Keratinocyte (primary cell): ENCODE measurements around the gene GNG10. TPM values are rescaled to one million over a fixed set of nuclear protein-coding genes. Genes with fewer than 3 reads are reported as not detected.

ENCODE experiments used
- DNase-seq: peaks from one replicate; pipeline ENCODE4 v3.0.0-alpha.2; 2011; ENCODE audit warnings: low read depth, missing footprints, low spot score
- FAIRE-seq: peaks from 2 replicates; lab custom pipeline; 2011; peaks lifted over from hg19 to GRCh38; lab: Jason Lieb, UNC
- H2AFZ ChIP-seq: 2 replicates; pipeline ENCODE4 v1.6.0; 2012; ENCODE audit warnings: low read length, control low read depth, inconsistent platforms; ENCODE audit not compliant: control insufficient read depth
- H3K27ac ChIP-seq: 2 replicates; pipeline ENCODE4 v1.5.1; 2011; ENCODE audit warnings: low read length; ENCODE audit not compliant: control insufficient read depth, insufficient read depth
- H3K27me3 ChIP-seq: 3 replicates; pipeline ENCODE4 v1.6.0; 2011; ENCODE audit warnings: low read length; ENCODE audit not compliant: control insufficient read depth, insufficient read depth; ENCODE audit errors: extremely low read depth
- H3K36me3 ChIP-seq, 2 experiments: 2 replicates in 1 of 2; 3 replicates in 1 of 2; pipeline ENCODE4 v1.5.1; 2011; ENCODE audit warnings: low read length in 2 of 2, mild to moderate bottlenecking in 1 of 2; ENCODE audit not compliant: control insufficient read depth in 2 of 2, insufficient read depth in 2 of 2; ENCODE audit errors: extremely low read depth in 1 of 2
- H3K4me1 ChIP-seq: 3 replicates; pipeline ENCODE4 v1.5.1; 2011; ENCODE audit warnings: low read length; ENCODE audit not compliant: control insufficient read depth, insufficient read depth; ENCODE audit errors: extremely low read depth
- H3K4me2 ChIP-seq: 3 replicates; pipeline ENCODE4 v1.6.0; 2011; ENCODE audit warnings: low read depth, low read length; ENCODE audit not compliant: control insufficient read depth, insufficient read depth; ENCODE audit errors: extremely low read depth
- H3K4me3 ChIP-seq, 3 experiments: fragments of 200-600 bp in 1 of 3; sonication (generic) in 1 of 3; 2 replicates in 2 of 3; 3 replicates in 1 of 3; pipeline ENCODE4 v1.5.1; 2011 to 2016; ENCODE audit warnings: low read length in 3 of 3, mild to moderate bottlenecking in 3 of 3, control low read depth in 2 of 3, inconsistent platforms in 1 of 3, low read depth in 1 of 3, mixed read lengths in 1 of 3, mixed run types in 1 of 3, moderate library complexity in 1 of 3; ENCODE audit not compliant: control insufficient read depth in 2 of 3, insufficient read depth in 2 of 3; ENCODE audit errors: extremely low read depth in 1 of 3
- H3K79me2 ChIP-seq: 2 replicates; pipeline ENCODE4 v1.6.0; 2012; ENCODE audit warnings: low read length; ENCODE audit not compliant: control insufficient read depth, insufficient read depth
- H3K9ac ChIP-seq: 3 replicates; pipeline ENCODE4 v1.6.0; 2011; ENCODE audit warnings: low read length; ENCODE audit not compliant: control insufficient read depth, insufficient read depth; ENCODE audit errors: extremely low read depth
- H3K9me1 ChIP-seq: 3 replicates; pipeline ENCODE4 v1.6.0; 2011; ENCODE audit warnings: low read length; ENCODE audit not compliant: control insufficient read depth, insufficient read depth; ENCODE audit errors: extremely low read depth
- H3K9me3 ChIP-seq: 2 replicates; pipeline ENCODE4 v1.5.1; 2012; ENCODE audit warnings: low read depth, low read length; ENCODE audit not compliant: control insufficient read depth
- H4K20me1 ChIP-seq: 3 replicates; pipeline ENCODE4 v1.6.0; 2011; ENCODE audit warnings: low read length; ENCODE audit not compliant: control insufficient read depth, insufficient read depth; ENCODE audit errors: extremely low read depth
- CTCF ChIP-seq, 3 experiments: IDR thresholded peaks in 1 of 3; conservative IDR thresholded peaks in 1 of 3; optimal IDR thresholded peaks in 1 of 3; 2 replicates in 2 of 3; 3 replicates in 1 of 3; pipeline versions ENCODE3 to v1.5.1; 2011; ENCODE audit warnings: low read length in 3 of 3, mild to moderate bottlenecking in 3 of 3, moderate library complexity in 2 of 3, control low read depth in 1 of 3, inconsistent platforms in 1 of 3; ENCODE audit not compliant: insufficient read depth in 2 of 3; ENCODE audit errors: extremely low read depth in 1 of 3
- EZH2 ChIP-seq: IDR thresholded peaks from one replicate; pipeline ENCODE4 v1.6.1; 2012; ENCODE audit warnings: inconsistent platforms, mild to moderate bottlenecking, low read length, moderate library complexity
- dilution Hi-C: fragments of 300-500 bp; cut with MboI; formaldehyde crosslinking; loops from one replicate; pipeline ENCODE4 v1.7.0; 2020; ENCODE audit warnings: low sequenced_read_pairs; ENCODE audit not compliant: extremely low pct_ligation_motif_present
- polyA plus RNA-seq, 5 experiments: library from polyadenylated mRNA; depleted of rRNA in 3 of 5; stranded (reverse) in 3 of 5; stranded (forward) in 1 of 5; unstranded in 1 of 5; fragments of >200 nt; gene quantifications; 1 replicate in 1 of 5; 2 replicates in 3 of 5; 3 replicates in 1 of 5; pipeline versions ENCODE4 v1.2.1 to v1.2.3, GENCODE V29; 2011 to 2012; ENCODE audit warnings: missing spikeins in 2 of 5, low read depth in 1 of 5, low replicate concordance in 1 of 5

Gene GNG10
- polyA plus RNA-seq, 1 donor (not counting 4 experiments of a cell fraction or from before 2014, with no cell fraction given) = 89.8 TPM

- TF ChIP-seq CTCF (optimal IDR thresholded peaks at IDR 0.05 in 1 of 3, IDR thresholded peaks at IDR 0.05 in 1 of 3, conservative IDR thresholded peaks at IDR 0.05 in 1 of 3; ENCODE audit: extremely low read depth in 1 of 3, insufficient read depth in 2 of 3, low read length in 3 of 3) (peak in 1 of 3 experiments; percentile 30), EZH2 (no peak)
- Histone ChIP-seq H2AFZ (peak overlapping the region; percentile 56), H3K4me1 (no peaks in the 10 kb centered on the region), H3K36me3 (no peaks in the 10 kb centered on the region), H3K27me3 (no peaks in the 10 kb centered on the region), H3K9ac (no peak overlapping the region), H3K79me2 (no peaks in the 10 kb centered on the region), H3K9me3 (no peaks in the 10 kb centered on the region), H3K9me1 (no peaks in the 10 kb centered on the region), H3K27ac (no peak overlapping the region), H3K4me3 (no peak overlapping the region), H3K4me2 (no peak overlapping the region), H4K20me1 (no peaks in the 10 kb centered on the region)
- no peak for DNase-seq
- dilution Hi-C loops = no loop called here
- FAIRE-seq = no peak
Observed at GRCh38 chr9:111691672-111692329, 30.4 kb downstream of the GNG10 start.

GRCh38 chr9:111696796-111697195 lies 35.4 kb downstream of the GNG10 start:
- H3K4me2 ChIP-seq = no peak overlapping the region
- no peak overlapping the region for H2AFZ ChIP-seq
- H3K9me3 ChIP-seq = no peaks in the 10 kb centered on the region
- H3K36me3 ChIP-seq = no peaks in the 10 kb centered on the region
- H3K9me1 ChIP-seq = no peaks in the 10 kb centered on the region
- H4K20me1 ChIP-seq = no peaks in the 10 kb centered on the region
- TF ChIP-seq EZH2 = no peak
- TF ChIP-seq CTCF (optimal IDR thresholded peaks at IDR 0.05 in 1 of 3, IDR thresholded peaks at IDR 0.05 in 1 of 3, conservative IDR thresholded peaks at IDR 0.05 in 1 of 3; ENCODE audit: extremely low read depth in 1 of 3, insufficient read depth in 2 of 3, low read length in 3 of 3) = no peak
- no peaks in the 10 kb centered on the region for H3K79me2 ChIP-seq
- H3K27ac ChIP-seq = no peak overlapping the region
- H3K27me3 ChIP-seq = no peaks in the 10 kb centered on the region
- no peak overlapping the region for H3K4me3 ChIP-seq
- H3K4me1 ChIP-seq = no peaks in the 10 kb centered on the region
- H3K9ac ChIP-seq = no peak overlapping the region
- dilution Hi-C loops = no loop called here
- FAIRE-seq (no peak), DNase-seq (no peak)
